NCI-H446 (cell line): ENCODE measurements around the gene CEP164.
A peak's percentile ranks its signal among the peaks of the same experiment; 100 is the strongest.
"Not testable (repeated sequence)": the region's sequence is repeated elsewhere in the genome, so short reads cannot be mapped to it uniquely, and the experiment has no call there.

ENCODE experiments used
- DNase-seq, 2 experiments: peaks; one replicate each; lab custom pipeline; 2025; lab: John Stamatoyannopoulos, UW

CEP164 gene

GRCh38 chr11:117395476-117395875 lies 67.8 kb downstream of the CEP164 start:
- DNase-seq: no peak

- no peak for DNase-seq
These were observed 69.3 kb downstream of the CEP164 start for GRCh38 chr11:117396970-117397369.

- DNase-seq: not testable (repeated sequence)
These were observed 71.0 kb downstream of the CEP164 start for GRCh38 chr11:117398618-117399017.

DNA sequence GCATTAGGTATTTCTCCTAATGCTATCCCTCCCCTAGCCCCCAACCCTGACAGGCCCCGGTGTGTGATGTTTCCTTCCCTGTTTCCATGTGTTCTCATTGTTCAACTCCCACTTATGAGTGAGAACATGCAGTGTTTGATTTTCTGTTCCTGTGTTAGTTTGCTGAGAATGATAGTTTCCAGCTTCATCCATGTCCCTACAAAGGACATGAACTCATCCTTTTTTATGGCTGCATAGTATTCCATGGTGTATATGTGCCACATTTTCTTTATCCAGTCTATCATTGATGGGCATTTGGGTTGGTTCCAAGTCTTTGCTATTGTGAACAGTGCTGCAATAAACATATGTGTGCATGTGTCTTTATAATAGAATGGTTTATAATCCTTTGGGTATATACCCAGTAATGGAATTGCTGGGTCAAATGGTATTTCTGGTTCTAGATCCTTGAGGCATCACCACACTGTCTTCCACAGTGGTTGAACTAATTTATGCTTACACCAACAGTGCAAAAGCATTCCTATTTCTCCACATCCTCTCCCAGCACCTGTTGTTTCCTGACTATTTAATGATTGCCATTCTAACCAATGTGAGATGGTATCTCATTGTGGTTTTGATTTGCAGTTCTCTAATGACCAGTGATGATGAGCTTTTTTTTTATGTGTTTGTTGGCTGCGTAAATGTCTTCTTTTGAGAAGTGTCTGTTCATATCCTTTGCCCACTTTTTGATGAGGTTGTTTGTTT lies 71.6 kb downstream of the CEP164 start:
- DNase-seq: not testable (repeated sequence)

GRCh38 chr11:117405898-117406297 lies 78.2 kb downstream of the CEP164 start:
- DNase-seq: not testable (repeated sequence)

DNA sequence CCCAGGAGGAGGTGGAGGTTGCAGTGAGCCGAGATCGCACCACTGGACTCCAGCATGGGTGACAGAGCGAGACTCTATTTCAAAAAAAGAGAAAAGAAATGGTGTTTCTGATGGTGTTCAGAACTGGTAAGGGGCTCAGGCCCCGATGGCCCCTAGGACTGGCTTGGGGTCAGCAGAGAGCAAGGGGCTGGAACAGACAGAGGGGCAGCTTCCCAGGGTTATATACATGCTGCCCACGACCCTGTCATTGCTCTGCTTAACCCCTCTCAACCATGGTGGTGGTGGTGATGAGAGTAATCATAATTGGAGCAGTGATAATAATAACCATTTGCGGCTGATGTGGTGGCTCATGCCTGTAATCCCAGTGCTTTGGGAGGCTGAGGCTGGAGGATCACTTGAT lies 79.4 kb downstream of the CEP164 start:
- no peak for DNase-seq

GRCh38 chr11:117408356-117408755 lies 80.7 kb downstream of the CEP164 start:
- DNase-seq: no peak

DNA sequence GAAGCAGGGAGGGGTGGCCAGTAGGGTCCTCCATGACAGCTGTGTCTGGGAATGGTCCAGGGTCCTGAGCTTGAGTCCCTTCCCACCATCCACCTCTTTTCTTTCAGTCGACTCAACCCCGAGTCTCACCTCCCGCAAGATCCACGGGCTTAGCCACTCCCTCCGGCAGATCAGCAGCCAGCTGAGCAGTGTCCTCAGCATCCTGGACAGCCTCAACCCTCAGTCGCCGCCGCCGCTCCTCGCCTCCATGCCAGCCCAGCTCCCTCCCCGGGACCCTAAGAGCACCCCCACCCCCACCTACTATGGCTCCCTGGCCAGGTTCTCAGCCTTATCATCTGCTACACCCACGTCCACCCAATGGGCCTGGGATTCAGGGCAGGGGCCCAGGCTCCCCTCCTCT lies 81.9 kb downstream of the CEP164 start:
- no peak for DNase-seq

DNA sequence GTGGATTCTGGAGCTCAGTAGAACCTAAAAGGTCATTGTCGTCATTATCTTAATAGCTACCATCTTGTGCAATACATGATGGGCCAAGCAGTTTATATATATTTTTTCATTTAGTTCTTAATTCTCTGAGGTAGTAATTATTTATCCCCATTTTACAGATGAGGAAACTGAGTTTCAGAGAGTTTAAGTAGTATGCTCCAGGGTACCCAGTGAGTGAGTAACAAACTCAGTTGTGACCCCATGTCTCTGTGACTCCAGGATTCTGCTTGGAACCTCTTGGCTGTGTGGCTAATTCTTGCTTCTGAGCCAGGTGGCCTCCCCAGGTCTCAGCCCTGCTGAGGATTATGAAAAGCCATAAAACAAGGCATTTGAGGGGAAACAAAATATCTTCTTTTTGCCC lies 82.6 kb downstream of the CEP164 start:
- no peak for DNase-seq

- peak; percentile 62 to 89 for DNase-seq
These were observed 83.4 kb downstream of the CEP164 start for GRCh38 chr11:117410861-117411710.

- DNase-seq: no peak
These were observed 84.1 kb downstream of the CEP164 start for GRCh38 chr11:117411736-117412135.

DNA sequence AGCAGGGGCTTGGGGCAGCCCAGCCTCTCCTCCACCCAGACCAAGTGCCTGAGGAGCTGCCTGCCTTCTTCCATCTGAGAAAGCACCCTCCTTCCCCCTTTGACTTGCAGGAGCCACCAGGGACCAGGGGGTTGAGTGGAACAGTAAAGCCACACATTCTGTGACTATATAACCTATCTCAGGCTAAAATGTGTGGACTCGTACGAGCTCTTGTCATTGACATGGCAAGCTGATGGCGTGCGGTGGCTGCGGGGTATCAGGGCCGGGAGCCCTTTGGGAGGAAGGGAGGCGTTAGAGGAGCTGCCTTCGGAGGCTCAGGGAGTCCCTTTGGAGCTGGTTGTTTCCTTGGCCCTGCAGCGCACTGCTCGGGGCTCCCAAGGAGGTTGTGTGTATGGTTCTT lies 84.5 kb downstream of the CEP164 start:
- DNase-seq: no peak

- no peak for DNase-seq
These were observed 85.1 kb downstream of the CEP164 start for GRCh38 chr11:117412653-117413275.

- DNase-seq: no peak
These were observed 86.0 kb downstream of the CEP164 start for GRCh38 chr11:117413616-117414015.

DNA sequence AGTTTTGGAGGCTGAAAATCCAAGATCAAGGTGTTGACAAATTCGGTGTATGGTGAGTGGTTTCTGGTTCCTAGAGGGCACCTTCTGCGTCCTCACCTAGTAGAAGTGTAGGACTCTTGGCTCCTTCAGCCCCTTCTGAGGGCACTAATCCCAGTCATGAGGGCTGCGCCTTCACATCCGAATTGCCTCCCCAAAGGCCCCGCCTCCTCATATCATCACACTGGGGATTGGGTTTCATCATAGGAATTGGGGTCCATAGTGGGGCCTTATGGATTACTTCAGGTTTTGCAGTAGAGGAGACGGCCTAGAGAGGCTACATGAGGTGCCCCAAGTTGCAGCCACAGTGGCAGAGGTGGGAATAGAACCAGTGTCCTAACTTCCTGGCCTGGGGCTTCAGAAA lies 87.1 kb downstream of the CEP164 start:
- DNase-seq: no peak

- no peak for DNase-seq
These were observed 87.8 kb downstream of the CEP164 start for GRCh38 chr11:117415358-117415896.

- DNase-seq: no peak
These were observed 89.7 kb downstream of the CEP164 start for GRCh38 chr11:117417342-117417741.

- no peak for DNase-seq
These were observed 90.2 kb downstream of the CEP164 start for GRCh38 chr11:117417856-117418255.

DNA sequence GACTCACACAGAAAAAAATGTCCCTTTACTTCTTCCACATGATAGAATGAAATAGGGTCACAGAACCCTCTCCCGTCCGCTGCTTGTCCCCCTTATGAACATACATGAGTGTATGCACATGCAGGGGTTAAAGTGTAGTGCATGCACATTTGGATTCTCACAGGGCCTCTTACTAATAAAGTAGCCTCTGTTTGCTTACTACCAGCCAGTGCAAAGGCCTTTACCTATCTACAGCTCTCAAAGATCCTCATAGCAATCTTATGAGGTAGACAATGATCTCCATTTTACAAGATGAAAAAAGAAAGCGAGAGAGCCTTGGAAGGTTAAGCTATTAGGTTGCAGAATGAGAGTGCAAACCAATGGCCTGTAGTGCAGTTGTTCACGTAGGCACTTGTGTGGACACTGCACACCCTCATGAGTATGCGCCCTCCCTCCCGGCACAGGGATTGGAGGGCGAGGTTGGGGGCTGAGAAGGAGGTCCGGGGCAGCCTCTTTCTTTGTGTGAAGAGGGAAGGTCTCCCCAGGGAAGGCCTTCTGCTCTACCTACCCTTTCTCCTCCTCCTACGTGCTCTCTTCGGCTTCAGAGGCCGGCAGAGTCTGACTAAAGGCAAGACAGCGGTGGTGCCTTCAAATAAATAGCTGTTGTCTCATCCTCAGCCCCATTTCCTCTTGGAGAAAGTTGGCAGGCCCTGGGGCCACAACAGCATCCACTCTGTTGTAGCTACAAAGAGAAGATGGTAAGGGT lies 91.3 kb downstream of the CEP164 start:
- no peak for DNase-seq

DNA sequence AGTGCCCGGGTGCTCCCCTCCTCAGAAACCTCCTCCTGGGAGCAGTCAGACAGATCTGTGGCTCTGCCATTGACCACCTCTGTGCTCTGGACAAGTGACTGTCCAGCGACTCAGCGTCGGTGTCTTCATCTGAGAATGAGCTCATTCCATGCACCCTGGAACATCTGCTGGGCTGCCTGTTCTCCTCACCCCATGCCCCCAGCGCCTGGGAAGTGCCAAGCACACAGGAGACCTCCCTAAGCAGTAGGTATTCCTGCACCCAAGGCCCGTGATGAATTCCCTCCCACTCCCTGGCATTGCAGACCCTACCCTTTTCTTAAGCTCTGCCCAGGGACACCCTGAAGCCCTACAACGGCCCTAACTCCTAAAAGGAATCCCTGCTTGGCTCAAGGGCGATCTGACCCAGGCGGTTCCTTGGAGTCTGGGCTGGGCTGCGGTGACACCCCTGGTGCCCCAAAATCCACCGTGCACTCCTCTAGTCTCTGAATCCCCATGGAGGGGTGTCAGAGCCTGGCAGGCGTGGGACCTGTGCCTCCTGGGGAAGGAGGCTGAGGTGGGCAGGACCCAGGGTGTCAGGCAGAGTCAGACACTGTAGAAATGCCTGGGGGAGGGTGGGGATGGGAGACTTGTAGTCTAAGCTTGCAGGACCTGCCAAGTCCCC lies 92.0 kb downstream of the CEP164 start:
- DNase-seq: no peak

GRCh38 chr11:117420143-117420485 lies 92.5 kb downstream of the CEP164 start:
- no peak for DNase-seq
